ENCODE measurements around the gene FTCDNL1.

The FTCDNL1 gene

GRCh38 chr2:199744724-199745123 is 106.3 kb downstream of the FTCDNL1 start:
- DNase-seq (no peak), ATAC-seq (ENCODE audit: insufficient read depth, low read depth) (no peak)
- H3K4me1 ChIP-seq (ENCODE audit: insufficient read depth, low read length) = no peaks in the 10 kb centered on the region
- H3K4me2 ChIP-seq (ENCODE audit: insufficient read depth, low read length) = no peak overlapping the region
- H2AFZ ChIP-seq (ENCODE audit: low read depth, low read length) = no peak overlapping the region
- no peaks in the 10 kb centered on the region for H3K9me3 ChIP-seq (ENCODE audit: insufficient read depth, low read length, severe bottlenecking)
- peaks cover 15% of the 10 kb centered on the region for H3K27me3 ChIP-seq (ENCODE audit: insufficient read depth, low read length, poor library complexity)
- H3K36me3 ChIP-seq (ENCODE audit: insufficient read depth, low read length) = no peaks in the 10 kb centered on the region
- TF ChIP-seq CTCF (IDR thresholded peaks at IDR 0.05; ENCODE audit: borderline replicate concordance, extremely low read depth, low read length, poor library complexity, severe bottlenecking) (no peak), EZH2 (IDR thresholded peaks at IDR 0.05; ENCODE audit: borderline replicate concordance, low read depth, low read length, severe bottlenecking) (no peak)
- H3K27ac ChIP-seq (ENCODE audit: low read length) = no peak overlapping the region
- no peak overlapping the region for H3K4me3 ChIP-seq (ENCODE audit: low read depth in 1 of 2, low read length in 2 of 2)
- no peaks in the 10 kb centered on the region for H4K20me1 ChIP-seq (ENCODE audit: insufficient read depth, low read length)
- H3K79me2 ChIP-seq (ENCODE audit: insufficient read depth, low read length) = no peaks in the 10 kb centered on the region
- no peak overlapping the region for H3K9ac ChIP-seq (ENCODE audit: low read depth, low read length)

GRCh38 chr2:199744260-199744659 is 106.7 kb downstream of the FTCDNL1 start:
- H3K4me3 ChIP-seq (ENCODE audit: low read depth in 1 of 2, low read length in 2 of 2) = no peak overlapping the region
- no peak for ATAC-seq (ENCODE audit: insufficient read depth, low read depth)

GRCh38 chr2:199743415-199744120 is 107.4 kb downstream of the FTCDNL1 start:
- Histone ChIP-seq H3K9ac (ENCODE audit: low read depth, low read length) (no peak overlapping the region), H3K9me3 (ENCODE audit: insufficient read depth, low read length, severe bottlenecking) (no peaks in the 10 kb centered on the region), H3K36me3 (ENCODE audit: insufficient read depth, low read length) (no peaks in the 10 kb centered on the region), H3K27me3 (ENCODE audit: insufficient read depth, low read length, poor library complexity) (peaks cover 18% of the 10 kb centered on the region), H3K79me2 (ENCODE audit: insufficient read depth, low read length) (no peaks in the 10 kb centered on the region), H2AFZ (ENCODE audit: low read depth, low read length) (no peak overlapping the region), H3K4me3 (ENCODE audit: low read depth in 1 of 2, low read length in 2 of 2) (no peak overlapping the region), H4K20me1 (ENCODE audit: insufficient read depth, low read length) (no peaks in the 10 kb centered on the region), H3K4me1 (ENCODE audit: insufficient read depth, low read length) (no peaks in the 10 kb centered on the region), H3K27ac (ENCODE audit: low read length) (no peak overlapping the region), H3K4me2 (ENCODE audit: insufficient read depth, low read length) (no peak overlapping the region)
- ATAC-seq (ENCODE audit: insufficient read depth, low read depth) = no peak
- no peak for DNase-seq
- no peak for TF ChIP-seq EZH2 (IDR thresholded peaks at IDR 0.05; ENCODE audit: borderline replicate concordance, low read depth, low read length, severe bottlenecking)
- no peak for TF ChIP-seq CTCF (IDR thresholded peaks at IDR 0.05; ENCODE audit: borderline replicate concordance, extremely low read depth, low read length, poor library complexity, severe bottlenecking)

More at GRCh38 chr2:199744260-199744659, 106.7 kb downstream of the FTCDNL1 start:
- TF ChIP-seq CTCF (IDR thresholded peaks at IDR 0.05; ENCODE audit: borderline replicate concordance, extremely low read depth, low read length, poor library complexity, severe bottlenecking) (no peak), EZH2 (IDR thresholded peaks at IDR 0.05; ENCODE audit: borderline replicate concordance, low read depth, low read length, severe bottlenecking) (no peak)
- Histone ChIP-seq H3K4me2 (ENCODE audit: insufficient read depth, low read length) (no peak overlapping the region), H2AFZ (ENCODE audit: low read depth, low read length) (no peak overlapping the region), H4K20me1 (ENCODE audit: insufficient read depth, low read length) (no peaks in the 10 kb centered on the region), H3K9me3 (ENCODE audit: insufficient read depth, low read length, severe bottlenecking) (no peaks in the 10 kb centered on the region), H3K4me1 (ENCODE audit: insufficient read depth, low read length) (no peaks in the 10 kb centered on the region), H3K27ac (ENCODE audit: low read length) (no peak overlapping the region), H3K9ac (ENCODE audit: low read depth, low read length) (no peak overlapping the region), H3K36me3 (ENCODE audit: insufficient read depth, low read length) (no peaks in the 10 kb centered on the region), H3K27me3 (ENCODE audit: insufficient read depth, low read length, poor library complexity) (peaks cover 15% of the 10 kb centered on the region), H3K79me2 (ENCODE audit: insufficient read depth, low read length) (no peaks in the 10 kb centered on the region)
- no peak for DNase-seq

Data from DND-41 (cell line).